Measurements from ENCODE around the gene MYH6. TPM values are rescaled to one million over a fixed set of nuclear protein-coding genes. Genes with fewer than 3 reads are reported as not detected.
"Not testable (repeated sequence)": the region's sequence is repeated elsewhere in the genome, so short reads cannot be mapped to it uniquely, and the experiment has no call there.

Gene MYH6
- total and polyA plus RNA-seq, 10 donors, result 0.35 to 0.82 (median 0.40) TPM; not detected in 6

GRCh38 chr14:23421594-23421993 is 13.5 kb upstream of the MYH6 start:
- no peak for TF ChIP-seq POLR2AphosphoS5 (IDR thresholded peaks at IDR 0.05)
- no peak for TF ChIP-seq CTCF (IDR thresholded peaks at IDR 0.05 in 8 of 11, conservative IDR thresholded peaks at IDR 0.05 in 3 of 11)
- Histone ChIP-seq H3K4me3 (no peak overlapping the region), H3K9me3 (no peaks in the 10 kb centered on the region), H3K27me3 (replicated peaks in 1 of 7) (peaks cover 0 to 29% (median 0%) of the 10 kb centered on the region in 7 donors), H3K27ac (no peak overlapping the region), H3K36me3 (no peaks in the 10 kb centered on the region), H3K4me1 (no peaks in the 10 kb centered on the region)
- intact Hi-C loops (cut with DNase I; ENCODE audit: low total_unique reads), result no loop called here
- no peak for DNase-seq

GRCh38 chr14:23419646-23420045 is 11.6 kb upstream of the MYH6 start:
- H3K36me3 ChIP-seq; DNase-seq; H3K27ac ChIP-seq; H3K9me3 ChIP-seq; intact Hi-C loops (cut with DNase I; ENCODE audit: low total_unique reads); H3K4me1 ChIP-seq; H3K4me3 ChIP-seq: not testable (repeated sequence)
- peaks cover 0 to 29% (median 0%) of the 10 kb centered on the region in 7 donors for H3K27me3 ChIP-seq (replicated peaks in 1 of 7)
- WGBS, 5 donors, result 61 to 85% (median 70%) methylated on average over 2 to 5 of the region's 17 CpGs

GRCh38 chr14:23418021-23418420 is 9.9 kb upstream of the MYH6 start:
- no peak overlapping the region for H3K4me3 ChIP-seq
- H3K4me1 ChIP-seq, result no peaks in the 10 kb centered on the region
- no peak overlapping the region for H3K27ac ChIP-seq
- TF ChIP-seq POLR2A (IDR thresholded peaks at IDR 0.05), result no peak
- no peak for TF ChIP-seq CTCF (IDR thresholded peaks at IDR 0.05 in 8 of 11, conservative IDR thresholded peaks at IDR 0.05 in 3 of 11)
- no peak for TF ChIP-seq POLR2AphosphoS5 (IDR thresholded peaks at IDR 0.05)
- intact Hi-C loops (cut with DNase I; ENCODE audit: low total_unique reads), result no loop called here
- peaks cover 0 to 29% (median 0%) of the 10 kb centered on the region in 7 donors for H3K27me3 ChIP-seq (replicated peaks in 1 of 7)
- H3K9me3 ChIP-seq, result no peaks in the 10 kb centered on the region
- no peaks in the 10 kb centered on the region for H3K36me3 ChIP-seq
- no peak for DNase-seq
- 83 to 92% (median 91%) methylated on average over 21 of the region's 21 CpGs for WGBS, 5 donors

- H3K27ac ChIP-seq; DNase-seq; H3K36me3 ChIP-seq; intact Hi-C loops (cut with DNase I; ENCODE audit: low total_unique reads); H3K4me1 ChIP-seq; H3K9me3 ChIP-seq; H3K4me3 ChIP-seq: not testable (repeated sequence)
- peaks cover 0 to 31% (median 0%) of the 10 kb centered on the region in 7 donors for H3K27me3 ChIP-seq (replicated peaks in 1 of 7)
- WGBS, 5 donors, result 70 to 86% (median 78%) methylated on average over 10 to 12 of the region's 12 CpGs
Observed at GRCh38 chr14:23417269-23417668, 9.2 kb upstream of the MYH6 start.

- 86 to 91% (median 88%) methylated on average over 11 of the region's 11 CpGs for WGBS, 5 donors
- intact Hi-C loops (cut with DNase I; ENCODE audit: low total_unique reads), result no loop called here
- no peak overlapping the region for H3K27ac ChIP-seq
- no peaks in the 10 kb centered on the region for H3K4me1 ChIP-seq
- no peaks in the 10 kb centered on the region for H3K36me3 ChIP-seq
- no peak for TF ChIP-seq CTCF (IDR thresholded peaks at IDR 0.05 in 8 of 11, conservative IDR thresholded peaks at IDR 0.05 in 3 of 11)
- no peak for TF ChIP-seq POLR2A (IDR thresholded peaks at IDR 0.05)
- no peak for TF ChIP-seq POLR2AphosphoS5 (IDR thresholded peaks at IDR 0.05)
- DNase-seq, result no peak
- no peaks in the 10 kb centered on the region for H3K9me3 ChIP-seq
- H3K4me3 ChIP-seq, result no peak overlapping the region
- peaks cover 0 to 36% (median 0%) of the 10 kb centered on the region in 7 donors for H3K27me3 ChIP-seq (replicated peaks in 1 of 7)
Observed at GRCh38 chr14:23416801-23417200, 8.7 kb upstream of the MYH6 start.

All from spleen (tissue), 11 donors.